B cell (primary cell): ENCODE data around the gene USP37. TPM values are rescaled to one million over a fixed set of nuclear protein-coding genes. Genes with fewer than 3 reads are reported as not detected.

Experiments used
- ATAC-seq: fragments of 200-7000 bp; cut with Tn5 transposase; one replicate; pipeline ENCODE4 v1.10.0; 2021; ENCODE audit warnings: low read depth, mild to moderate bottlenecking, moderate number of reproducible peaks, moderate library complexity
- CTCF ChIA-PET: fragments of 350-600 bp; sonication (Branson Sonifier 250); formaldehyde crosslinking; loops from one replicate; lab custom pipeline; 2021; ENCODE audit warnings: antibody characterized with exemption, inconsistent platforms; lab: Charles Lee
- POLR2A ChIA-PET: fragments of 350-600 bp; sonication (Branson Sonifier 250); formaldehyde crosslinking; loops from one replicate; lab custom pipeline; 2021; ENCODE audit warnings: antibody characterized with exemption; lab: Charles Lee
- DNase-seq: peaks from one replicate; pipeline ENCODE4 v3.0.0; 2013
- H2AFZ ChIP-seq: 2 replicates; pipeline ENCODE4 v1.6.1; 2012; ENCODE audit warnings: mild to moderate bottlenecking, low read depth, low read length; ENCODE audit not compliant: insufficient read depth, poor library complexity, severe bottlenecking
- H3K27ac ChIP-seq, 2 donors: 1 replicate in 1 of 2; 2 replicates in 1 of 2; pipeline ENCODE4 v1.5.1; 2012 to 2013; ENCODE audit warnings: low read length in 2 of 2, mild to moderate bottlenecking in 2 of 2, moderate library complexity in 1 of 2
- H3K27me3 ChIP-seq, 4 experiments: fragments of 200-600 bp in 1 of 4; sonication (generic) in 1 of 4; replicated peaks in 1 of 4; 1 replicate in 2 of 4; 2 replicates in 2 of 4; pipeline versions ENCODE4 v1.6.1 to v1.7.0; 2013 to 2016; ENCODE audit warnings: low read length in 3 of 4, mild to moderate bottlenecking in 2 of 4, mixed read lengths in 1 of 4, moderate library complexity in 1 of 4; ENCODE audit not compliant: insufficient read depth in 4 of 4, control insufficient read depth in 3 of 4; ENCODE audit errors: control extremely low read depth in 1 of 4
- H3K36me3 ChIP-seq, 2 experiments: replicated peaks in 1 of 2; 1 replicate in 1 of 2; 2 replicates in 1 of 2; pipeline versions ENCODE4 v1.6.1 to v1.7.1; 2013; ENCODE audit warnings: low read length in 1 of 2; ENCODE audit not compliant: insufficient read depth in 2 of 2, control insufficient read depth in 1 of 2; ENCODE audit errors: control extremely low read depth in 1 of 2, extremely low read depth in 1 of 2
- H3K4me1 ChIP-seq, 2 donors: fragments of 200-600 bp in 1 of 2; sonication (generic) in 1 of 2; 1 replicate in 1 of 2; 2 replicates in 1 of 2; pipeline versions ENCODE4 v1.5.1 to v1.6.1; 2013 to 2017; ENCODE audit warnings: low read length in 2 of 2; ENCODE audit not compliant: control insufficient read depth in 2 of 2, insufficient read depth in 2 of 2
- H3K4me2 ChIP-seq: replicated peaks from 2 replicates; pipeline ENCODE3; 2012; ENCODE audit warnings: mild to moderate bottlenecking, low read depth, low read length; ENCODE audit not compliant: poor library complexity, severe bottlenecking
- H3K4me3 ChIP-seq, 5 experiments: fragments of 200-600 bp in 1 of 5; sonication (generic) in 1 of 5; 1 replicate in 3 of 5; 2 replicates in 2 of 5; pipeline versions ENCODE4 v1.5.1 to v1.7.0; 2011 to 2016; ENCODE audit warnings: low read length in 4 of 5, mild to moderate bottlenecking in 4 of 5, low read depth in 2 of 5, control low read depth in 1 of 5, moderate library complexity in 1 of 5; ENCODE audit not compliant: insufficient read depth in 1 of 5; ENCODE audit errors: control extremely low read depth in 1 of 5, extremely low read depth in 1 of 5
- H3K79me2 ChIP-seq: fragments of 200-600 bp; sonication (generic); one replicate; pipeline ENCODE4 v1.6.0; 2016; ENCODE audit warnings: low read length; ENCODE audit not compliant: control insufficient read depth, insufficient read depth
- H3K9ac ChIP-seq: fragments of 200-600 bp; sonication (generic); 2 replicates; pipeline ENCODE4 v1.6.1; 2017; ENCODE audit warnings: mild to moderate bottlenecking, low read length, moderate library complexity
- H3K9me3 ChIP-seq, 3 donors: one replicate each; pipeline versions ENCODE4 v1.6.1 to v1.7.1; 2013; ENCODE audit warnings: low read length in 2 of 3; ENCODE audit not compliant: control insufficient read depth in 2 of 3, insufficient read depth in 1 of 3; ENCODE audit errors: control extremely low read depth in 1 of 3
- H4K20me1 ChIP-seq: 2 replicates; pipeline ENCODE4 v1.6.0; 2012; ENCODE audit warnings: mild to moderate bottlenecking, low read length; ENCODE audit not compliant: insufficient read depth, control insufficient read depth, poor library complexity, severe bottlenecking
- H3K27ac Mint-ChIP-seq: one replicate; pipeline ENCODE4 v1.8.0; 2021; ENCODE audit warnings: mixed read lengths
- H3K27me3 Mint-ChIP-seq: one replicate; pipeline ENCODE4 v1.8.0; 2021; ENCODE audit warnings: mixed read lengths
- H3K4me1 Mint-ChIP-seq: one replicate; pipeline ENCODE4 v1.8.0; 2021; ENCODE audit warnings: mixed read lengths
- H3K4me3 Mint-ChIP-seq: one replicate; pipeline ENCODE4 v1.8.0; 2021; ENCODE audit warnings: mixed read lengths
- H3K9me3 Mint-ChIP-seq: one replicate; pipeline ENCODE4 v1.8.0; 2022; ENCODE audit warnings: mixed read lengths; ENCODE audit not compliant: insufficient read depth
- CTCF ChIP-seq: fragments of 200-600 bp; IDR thresholded peaks from one replicate; pipeline ENCODE4 v1.8.0; 2022; ENCODE audit warnings: antibody characterized with exemption, mild to moderate bottlenecking
- EZH2 ChIP-seq: IDR thresholded peaks from 2 replicates; pipeline ENCODE4 v1.6.1; 2012; ENCODE audit warnings: borderline replicate concordance, low read depth, mild to moderate bottlenecking, moderate library complexity, low read length; ENCODE audit not compliant: insufficient read depth, poor library complexity, severe bottlenecking
- WGBS: methylation state at CpG from one replicate; pipeline ENCODE4 v1.1.5; 2013; ENCODE audit warnings: missing lambda C conversion rate; ENCODE audit not compliant: insufficient coverage; 5-methylcytosine and 5-hydroxymethylcytosine counted together
- intact Hi-C: fragments of 100-400 bp; cut with micrococcal nuclease; formaldehyde crosslinking; loops from one replicate; pipeline ENCODE4 v1.10.0; 2022
- polyA plus RNA-seq: library from polyadenylated mRNA; depleted of rRNA; stranded (reverse); fragments of >200 nt; gene quantifications from 2 replicates; pipeline ENCODE4 v1.2.3, GENCODE V29; 2012
- total RNA-seq, 2 donors: library from RNA; stranded (reverse); fragments of 120-200 nt in 1 of 2; gene quantifications; 1 replicate in 1 of 2; 2 replicates in 1 of 2; pipeline versions ENCODE4 v1.2.3 to v1.2.4, GENCODE V29; 2013 to 2022

USP37 gene
- total and polyA plus RNA-seq, 2 donors (not counting 1 experiment from before 2014, with no cell fraction given): 3.1 to 29.0 TPM

DNA sequence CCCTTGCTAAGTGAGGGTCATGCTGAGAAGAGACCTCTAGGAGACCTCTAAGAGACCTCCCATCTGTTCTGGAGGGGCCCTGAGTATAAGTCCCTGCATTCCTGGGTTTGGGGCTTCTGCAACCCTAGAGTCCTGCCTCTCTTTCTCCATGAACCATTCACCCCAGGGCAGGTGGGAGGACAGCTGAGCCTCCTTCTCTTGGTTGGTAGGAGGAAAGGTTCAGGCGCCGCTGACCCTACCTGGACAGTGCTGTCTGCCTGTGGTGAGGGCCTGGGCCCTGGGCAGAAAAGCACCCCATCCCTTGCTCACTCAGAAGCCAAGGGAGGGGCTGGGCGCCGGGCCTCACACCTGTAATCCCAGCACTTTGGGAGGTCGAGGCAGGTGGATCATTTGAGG lies 149.8 kb downstream of the USP37 start:
- Histone ChIP-seq H3K27ac (no peak overlapping the region), H2AFZ (no peak overlapping the region), H3K9me3 (no peaks in the 10 kb centered on the region), H4K20me1 (no peaks in the 10 kb centered on the region), H3K36me3 (no peaks in the 10 kb centered on the region), H3K4me2 (no peak overlapping the region), H3K79me2 (no peaks in the 10 kb centered on the region), H3K4me1 (no peaks in the 10 kb centered on the region), H3K4me3 (no peak overlapping the region), H3K27me3 (no peaks in the 10 kb centered on the region), H3K9ac (no peak overlapping the region)
- DNase-seq (no peak), ATAC-seq (no peak)
- ChIA-PET POLR2A (no interaction called here), CTCF (no interaction called here)
- no peaks in the 10 kb centered on the region for H3K27me3 Mint-ChIP-seq
- intact Hi-C loops: no loop called here
- no peaks in the 10 kb centered on the region for H3K4me1 Mint-ChIP-seq
- TF ChIP-seq EZH2: no peak
- no peak for TF ChIP-seq CTCF
- WGBS: 75% methylated on average over 3 of the region's 5 CpGs
- no peak overlapping the region for H3K4me3 Mint-ChIP-seq
- H3K27ac Mint-ChIP-seq: no peak overlapping the region
- no peaks in the 10 kb centered on the region for H3K9me3 Mint-ChIP-seq

DNA sequence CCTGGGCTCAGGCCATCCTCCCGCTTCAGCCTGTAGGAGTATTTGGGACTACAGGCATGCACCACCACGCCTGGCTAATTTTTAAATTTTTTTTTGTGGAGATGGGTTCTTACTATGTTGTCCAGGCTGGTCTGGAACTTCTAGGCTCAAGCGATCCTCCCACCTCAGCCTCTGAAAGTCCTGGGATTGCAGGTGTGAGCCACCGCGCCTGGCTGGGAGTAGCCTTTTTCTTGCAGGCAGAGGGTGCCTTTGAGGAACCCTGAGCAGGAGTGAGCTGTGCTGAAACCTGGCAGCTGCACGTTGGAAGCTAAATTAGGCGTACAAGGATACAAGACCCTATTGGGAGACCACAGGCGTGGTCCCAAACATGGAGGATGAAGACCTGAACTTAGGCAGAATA lies 160.4 kb downstream of the USP37 start:
- CTCF ChIA-PET: interaction anchor here (1.0 kb wide), 1 partner anchor 111 kb away, joined by 3 read pairs; no protein-coding TSS in a partner anchor
- TF ChIP-seq EZH2 (no peak), CTCF (no peak)
- Histone ChIP-seq H3K9me3 (no peaks in the 10 kb centered on the region), H3K27me3 (no peaks in the 10 kb centered on the region), H3K4me1 (peaks cover 25 to 36% of the 10 kb centered on the region in 2 donors), H3K9ac (no peak overlapping the region), H3K27ac (no peak overlapping the region), H3K79me2 (peaks cover 2% of the 10 kb centered on the region), H3K4me2 (no peak overlapping the region), H3K4me3 (no peak overlapping the region), H2AFZ (no peak overlapping the region), H4K20me1 (peaks cover 22% of the 10 kb centered on the region), H3K36me3 (peaks cover 2 to 22% of the 10 kb centered on the region in 2 experiments)
- ATAC-seq (no peak), DNase-seq (no peak)
- 92% methylated on average over 6 of the region's 8 CpGs for WGBS
- peak overlapping the region; percentile 20 for H3K4me3 Mint-ChIP-seq
- POLR2A ChIA-PET: interaction anchor here (2.0 kb wide), 1 partner anchor 12 kb away, joined by 5 read pairs; no protein-coding TSS in a partner anchor
- peaks cover 39% of the 10 kb centered on the region for H3K4me1 Mint-ChIP-seq
- no peaks in the 10 kb centered on the region for H3K9me3 Mint-ChIP-seq
- H3K27me3 Mint-ChIP-seq: no peaks in the 10 kb centered on the region
- intact Hi-C loops: loop anchor here (2.0 kb wide), 1 partner anchor 489 kb away; no protein-coding TSS in a partner anchor
- H3K27ac Mint-ChIP-seq: no peak overlapping the region
